Endothelial cell of umbilical vein (primary cell): ENCODE data around the gene GDPD4. TPM values are rescaled to one million over a fixed set of nuclear protein-coding genes. Genes with fewer than 3 reads are reported as not detected.

ENCODE experiments used
- BruUV-seq: library from RNA; stranded (reverse); fragments of 400-500 nt; replicated peaks from 2 replicates; lab custom pipeline; 2021; lab: Mats Ljungman, UMichigan
- CTCF ChIA-PET: fragments of 300-600, 350-600 bp; sonication (Branson Sonifier 250); formaldehyde crosslinking; loops from one replicate; lab custom pipeline; 2021; ENCODE audit warnings: antibody characterized with exemption, inconsistent platforms; lab: Charles Lee
- POLR2A ChIA-PET: fragments of 300-600, 350-600 bp; sonication (Branson Sonifier 250); formaldehyde crosslinking; loops from one replicate; lab custom pipeline; 2021; ENCODE audit warnings: antibody characterized with exemption, inconsistent platforms; lab: Charles Lee
- DNase-seq: peaks from one replicate; pipeline ENCODE4 v3.0.0-alpha.2; 2011; ENCODE audit warnings: low read depth, low spot score
- FAIRE-seq: peaks from 2 replicates; lab custom pipeline; 2011; peaks lifted over from hg19 to GRCh38; lab: Jason Lieb, UNC
- H2AFZ ChIP-seq: 2 replicates; pipeline ENCODE4 v1.6.0; 2012; ENCODE audit warnings: low read depth, low read length, control low read depth, inconsistent platforms
- H3K27ac ChIP-seq: 2 replicates; pipeline ENCODE4 v1.5.1; 2011; ENCODE audit warnings: low read depth, mild to moderate bottlenecking, control low read depth, low read length, moderate library complexity; ENCODE audit not compliant: insufficient read depth
- H3K27me3 ChIP-seq, 2 experiments: 2 replicates each; pipeline versions ENCODE4 v1.6.0 to v1.6.1; 2011; ENCODE audit warnings: low read length in 2 of 2, mixed read lengths in 1 of 2; ENCODE audit not compliant: control insufficient read depth in 2 of 2, insufficient read depth in 2 of 2
- H3K36me3 ChIP-seq, 2 experiments: 2 replicates in 1 of 2; 3 replicates in 1 of 2; pipeline ENCODE4 v1.5.1; 2011; ENCODE audit warnings: low read length in 2 of 2, mild to moderate bottlenecking in 1 of 2, moderate library complexity in 1 of 2; ENCODE audit not compliant: control insufficient read depth in 2 of 2, insufficient read depth in 2 of 2; ENCODE audit errors: extremely low read depth in 1 of 2
- H3K4me1 ChIP-seq: 3 replicates; pipeline ENCODE4 v1.5.1; 2011; ENCODE audit warnings: mild to moderate bottlenecking, low read length; ENCODE audit not compliant: control insufficient read depth, insufficient read depth; ENCODE audit errors: extremely low read depth
- H3K4me2 ChIP-seq: 2 replicates; pipeline ENCODE4 v1.6.1; 2011; ENCODE audit warnings: low read length, control low read depth, mixed read lengths; ENCODE audit not compliant: insufficient read depth
- H3K4me3 ChIP-seq, 3 experiments: fragments of 200-600 bp in 1 of 3; sonication (generic), shearing (Covaris generic) in 1 of 3; replicated peaks in 1 of 3; 2 replicates each; pipeline ENCODE4 v1.5.1; 2011 to 2016; ENCODE audit warnings: control low read depth in 3 of 3, low read length in 3 of 3, mild to moderate bottlenecking in 2 of 3, inconsistent platforms in 1 of 3, low read depth in 1 of 3, moderate library complexity in 1 of 3; ENCODE audit not compliant: insufficient read depth in 1 of 3
- H3K79me2 ChIP-seq: 2 replicates; pipeline ENCODE4 v1.6.0; 2012; ENCODE audit warnings: low read length, inconsistent platforms; ENCODE audit not compliant: control insufficient read depth, insufficient read depth
- H3K9ac ChIP-seq: replicated peaks from 2 replicates; pipeline ENCODE3; 2011; ENCODE audit warnings: low read length, control low read depth; ENCODE audit not compliant: insufficient read depth; ENCODE audit errors: extremely low read depth
- H3K9me1 ChIP-seq: replicated peaks from 3 replicates; pipeline ENCODE4 v1.6.0; 2011; ENCODE audit warnings: mild to moderate bottlenecking, low read length; ENCODE audit not compliant: control insufficient read depth, insufficient read depth; ENCODE audit errors: extremely low read depth
- H3K9me3 ChIP-seq: replicated peaks from 2 replicates; pipeline ENCODE4 v1.5.1; 2012; ENCODE audit warnings: low read length, inconsistent platforms; ENCODE audit not compliant: control insufficient read depth, insufficient read depth
- H4K20me1 ChIP-seq: replicated peaks from 2 replicates; pipeline ENCODE3; 2011; ENCODE audit warnings: mild to moderate bottlenecking, low read length; ENCODE audit not compliant: control insufficient read depth, insufficient read depth; ENCODE audit errors: extremely low read depth
- EZH2 ChIP-seq: IDR thresholded peaks from 2 replicates; pipeline ENCODE4 v1.6.1; 2012; ENCODE audit warnings: borderline replicate concordance, low read depth, mild to moderate bottlenecking, moderate library complexity, low read length, inconsistent platforms; ENCODE audit not compliant: severe bottlenecking
- FOS ChIP-seq: IDR thresholded peaks from 2 replicates; pipeline ENCODE4 v1.6.1; 2011; ENCODE audit warnings: mild to moderate bottlenecking, low read length, moderate library complexity, borderline replicate concordance; ENCODE audit not compliant: insufficient read depth
- GATA2 ChIP-seq: IDR thresholded peaks from 2 replicates; pipeline ENCODE4 v1.7.0; 2011; ENCODE audit warnings: low read depth, mild to moderate bottlenecking, moderate library complexity, mixed read lengths, low read length; ENCODE audit not compliant: insufficient read length, insufficient read depth
- JUN ChIP-seq: IDR thresholded peaks from 2 replicates; pipeline ENCODE4 v1.6.1; 2011; ENCODE audit warnings: borderline replicate concordance, low read depth; ENCODE audit not compliant: insufficient read length, insufficient read depth
- MYC ChIP-seq: IDR thresholded peaks from one replicate; pipeline ENCODE4 v1.6.1; 2011; ENCODE audit warnings: mild to moderate bottlenecking, low read depth, low read length
- POLR2A ChIP-seq: IDR thresholded peaks from 2 replicates; pipeline ENCODE4 v1.6.1; 2012; ENCODE audit warnings: low read depth, mild to moderate bottlenecking, control low read depth, low read length
- POLR2AphosphoS5 ChIP-seq: IDR thresholded peaks from 2 replicates; pipeline ENCODE4 v1.6.1; 2012; ENCODE audit warnings: low read depth, mild to moderate bottlenecking, control low read depth, low read length, moderate library complexity; ENCODE audit not compliant: insufficient read depth
- dilution Hi-C: fragments of 300-500 bp; cut with MboI; formaldehyde crosslinking; loops from one replicate; pipeline ENCODE4 v1.15.0; 2019; ENCODE audit warnings: low sequenced_read_pairs; ENCODE audit not compliant: extremely low pct_ligation_motif_present
- intact Hi-C: fragments of 100-400 bp; cut with micrococcal nuclease; formaldehyde crosslinking; loops from one replicate; pipeline ENCODE4 v1.10.0; 2022
- polyA plus RNA-seq, 4 experiments: library from polyadenylated mRNA; depleted of rRNA in 3 of 4; stranded (reverse) in 3 of 4; unstranded in 1 of 4; fragments of >200 nt; gene quantifications; 2 replicates each; pipeline versions ENCODE4 v1.2.1 to v1.2.3, GENCODE V29; 2011 to 2012; ENCODE audit warnings: missing spikeins in 1 of 4
- total RNA-seq: library from RNA; stranded (reverse); gene quantifications from 2 replicates; pipeline ENCODE4 v1.2.3, GENCODE V29; 2021
- TF ChIP-seq, protein P1 (sequence below), 2 donors: IDR thresholded peaks; 1 replicate in 1 of 2; 2 replicates in 1 of 2; pipeline ENCODE4 v1.5.1; 2011; ENCODE audit warnings: low read length in 2 of 2, mild to moderate bottlenecking in 2 of 2, moderate library complexity in 2 of 2, control low read depth in 1 of 2, inconsistent platforms in 1 of 2, low read depth in 1 of 2; ENCODE audit not compliant: insufficient read depth in 1 of 2; ENCODE audit errors: extremely low read depth in 1 of 2
- TF ChIP-seq, protein P2 (sequence below): IDR thresholded peaks from 2 replicates; pipeline ENCODE4 v1.6.1; 2011; ENCODE audit not compliant: insufficient read depth, insufficient read length

Gene GDPD4
- total and polyA plus RNA-seq, 2 donors (not counting 3 experiments of a cell fraction or from before 2014, with no cell fraction given) = not detected

DNA sequence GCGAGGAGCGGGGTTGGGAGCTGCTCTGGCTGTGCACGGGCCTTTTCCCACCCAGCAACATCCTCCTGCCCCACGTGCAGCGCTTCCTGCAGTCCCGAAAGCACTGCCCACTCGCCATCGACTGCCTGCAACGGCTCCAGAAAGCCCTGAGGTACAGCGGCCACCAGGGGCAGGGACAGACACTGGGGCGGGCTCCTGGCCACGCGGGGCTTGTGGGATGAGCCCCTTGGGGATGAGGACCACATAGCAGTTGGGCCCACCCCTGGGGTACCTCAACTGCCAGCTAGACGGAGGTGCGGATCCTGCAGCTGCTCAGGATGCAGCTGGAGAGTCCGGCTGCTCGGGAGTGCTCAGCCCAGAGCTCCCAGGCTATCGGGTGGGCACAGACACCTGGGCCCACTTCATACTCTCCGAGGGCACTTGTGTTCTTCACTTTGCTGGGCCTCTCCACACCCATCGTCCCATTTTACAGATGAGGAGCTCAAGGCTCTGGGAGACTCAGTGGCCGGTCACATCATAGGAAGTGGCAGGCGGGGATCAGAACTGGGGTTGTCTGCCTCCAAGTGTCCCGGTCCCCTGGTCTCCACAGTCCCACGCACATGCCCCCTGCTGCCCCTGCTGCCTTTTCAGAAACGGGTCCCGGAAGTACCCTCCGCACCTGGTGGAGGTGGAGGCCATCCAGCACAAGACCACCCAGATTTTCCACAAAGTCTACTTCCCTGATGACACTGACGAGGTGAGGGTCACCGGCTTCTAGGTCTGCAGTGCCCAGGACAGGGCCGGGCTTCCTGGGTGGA, 95.8 kb downstream of the GDPD4 start:
- Histone ChIP-seq H2AFZ (no peak overlapping the region), H3K4me2 (no peak overlapping the region), H4K20me1 (no peaks in the 10 kb centered on the region), H3K4me3 (no peak overlapping the region), H3K9ac (no peak overlapping the region), H3K27ac (no peak overlapping the region), H3K9me1 (no peaks in the 10 kb centered on the region), H3K79me2 (no peaks in the 10 kb centered on the region), H3K9me3 (no peaks in the 10 kb centered on the region), H3K27me3 (no peaks in the 10 kb centered on the region), H3K36me3 (no peaks in the 10 kb centered on the region), H3K4me1 (no peaks in the 10 kb centered on the region)
- no peak for FAIRE-seq
- CTCF ChIA-PET = interaction anchor here (1.2 to 2.8 kb wide), 4 partner anchors 10 to 343 kb away, joined by 3 to 17 read pairs (median 6); no protein-coding TSS in a partner anchor
- no peak for DNase-seq
- dilution Hi-C loops (no loop called here), intact Hi-C loops (no loop called here)
- TF ChIP-seq MYC (no peak), EZH2 (no peak), JUN (no peak), POLR2A (no peak)
- POLR2A ChIA-PET = no interaction called here
- no TSS peak for BruUV-seq

DNA sequence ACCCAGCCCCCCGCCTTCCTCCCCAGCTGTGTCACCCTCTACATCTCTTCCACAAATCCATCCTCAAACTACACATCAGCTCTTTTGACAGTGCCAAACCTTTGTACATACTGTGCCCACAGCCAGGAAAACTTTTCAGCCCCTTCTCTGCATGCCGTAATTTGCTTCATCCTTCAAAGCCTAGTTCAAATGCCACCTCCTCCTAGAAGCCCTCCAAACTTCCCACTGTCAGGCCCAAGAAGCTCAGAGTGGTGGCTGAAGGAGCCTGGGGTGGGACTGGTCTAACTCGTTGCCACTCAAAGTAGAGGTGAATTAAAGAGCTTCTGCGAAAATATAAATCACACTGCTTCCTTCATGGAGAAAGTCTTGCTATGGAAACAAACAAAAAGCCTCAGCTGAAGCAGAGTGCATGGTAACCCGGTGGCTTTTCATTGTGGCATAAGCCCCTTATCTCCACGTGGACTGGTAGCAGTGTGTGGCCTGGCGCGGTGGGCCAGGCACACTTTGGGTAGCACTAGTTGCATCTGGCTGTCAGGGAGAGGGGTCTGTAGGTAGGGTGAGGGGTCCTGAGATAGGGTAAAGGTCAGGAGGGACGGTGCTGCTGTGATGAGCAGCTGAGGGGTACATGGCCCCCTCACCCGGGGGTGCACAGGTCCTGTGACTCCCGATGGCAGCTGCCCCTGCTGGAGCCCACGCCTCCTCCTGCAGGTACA, 96.6 kb downstream of the GDPD4 start:
- intact Hi-C loops (no loop called here), dilution Hi-C loops (no loop called here)
- no peaks in the 10 kb centered on the region for H4K20me1 ChIP-seq
- BruUV-seq = no TSS peak
- no peak overlapping the region for H3K4me2 ChIP-seq
- no peak for FAIRE-seq
- no peaks in the 10 kb centered on the region for H3K4me1 ChIP-seq
- no peak overlapping the region for H3K9ac ChIP-seq
- no peaks in the 10 kb centered on the region for H3K9me1 ChIP-seq
- no peak overlapping the region for H3K4me3 ChIP-seq
- ChIA-PET POLR2A (no interaction called here), CTCF (interaction anchor here (1.2 to 2.8 kb wide), 5 partner anchors 9 to 343 kb away, joined by 3 to 17 read pairs (median 4); no protein-coding TSS in a partner anchor)
- no peaks in the 10 kb centered on the region for H3K79me2 ChIP-seq
- TF ChIP-seq FOS (no peak), MYC (no peak), POLR2AphosphoS5 (no peak), GATA2 (no peak), JUN (no peak), POLR2A (no peak), EZH2 (no peak)
- TF ChIP-seq, protein P1, sequence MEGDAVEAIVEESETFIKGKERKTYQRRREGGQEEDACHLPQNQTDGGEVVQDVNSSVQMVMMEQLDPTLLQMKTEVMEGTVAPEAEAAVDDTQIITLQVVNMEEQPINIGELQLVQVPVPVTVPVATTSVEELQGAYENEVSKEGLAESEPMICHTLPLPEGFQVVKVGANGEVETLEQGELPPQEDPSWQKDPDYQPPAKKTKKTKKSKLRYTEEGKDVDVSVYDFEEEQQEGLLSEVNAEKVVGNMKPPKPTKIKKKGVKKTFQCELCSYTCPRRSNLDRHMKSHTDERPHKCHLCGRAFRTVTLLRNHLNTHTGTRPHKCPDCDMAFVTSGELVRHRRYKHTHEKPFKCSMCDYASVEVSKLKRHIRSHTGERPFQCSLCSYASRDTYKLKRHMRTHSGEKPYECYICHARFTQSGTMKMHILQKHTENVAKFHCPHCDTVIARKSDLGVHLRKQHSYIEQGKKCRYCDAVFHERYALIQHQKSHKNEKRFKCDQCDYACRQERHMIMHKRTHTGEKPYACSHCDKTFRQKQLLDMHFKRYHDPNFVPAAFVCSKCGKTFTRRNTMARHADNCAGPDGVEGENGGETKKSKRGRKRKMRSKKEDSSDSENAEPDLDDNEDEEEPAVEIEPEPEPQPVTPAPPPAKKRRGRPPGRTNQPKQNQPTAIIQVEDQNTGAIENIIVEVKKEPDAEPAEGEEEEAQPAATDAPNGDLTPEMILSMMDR (IDR thresholded peaks at IDR 0.05; ENCODE audit: extremely low read depth in 1 of 2, insufficient read depth in 1 of 2, low read depth in 1 of 2, low read length in 2 of 2) = no peak
- TF ChIP-seq, protein P2, sequence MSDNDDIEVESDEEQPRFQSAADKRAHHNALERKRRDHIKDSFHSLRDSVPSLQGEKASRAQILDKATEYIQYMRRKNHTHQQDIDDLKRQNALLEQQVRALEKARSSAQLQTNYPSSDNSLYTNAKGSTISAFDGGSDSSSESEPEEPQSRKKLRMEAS = no peak
- no peak overlapping the region for H3K27ac ChIP-seq
- H3K36me3 ChIP-seq = no peaks in the 10 kb centered on the region
- no peaks in the 10 kb centered on the region for H3K27me3 ChIP-seq
- no peak overlapping the region for H2AFZ ChIP-seq
- no peak for DNase-seq
- H3K9me3 ChIP-seq = no peaks in the 10 kb centered on the region
